GM06990 (cell line): ENCODE measurements around the gene ATAD3A.

Experiments
- DNase-seq: peaks from one replicate; pipeline ENCODE4 v3.0.0-alpha.2; 2011; ENCODE audit not compliant: insufficient read length; ENCODE audit errors: extremely low read depth
- H3K27me3 ChIP-seq: replicated peaks from 2 replicates; pipeline ENCODE4 v1.6.0; 2011; ENCODE audit warnings: low read length; ENCODE audit not compliant: control insufficient read depth, insufficient read depth
- H3K36me3 ChIP-seq: 2 replicates; pipeline ENCODE4 v1.5.1; 2011; ENCODE audit warnings: low read length; ENCODE audit not compliant: control insufficient read depth, insufficient read depth
- H3K4me3 ChIP-seq: replicated peaks from 2 replicates; pipeline ENCODE4 v1.5.1; 2011; ENCODE audit warnings: low read depth, mild to moderate bottlenecking, control low read depth, low read length
- TF ChIP-seq, protein P1 (sequence below): IDR thresholded peaks from 2 replicates; pipeline ENCODE4 v1.5.1; 2011; ENCODE audit warnings: low read length, control low read depth, mild to moderate bottlenecking, inconsistent platforms; ENCODE audit not compliant: insufficient read depth, poor library complexity, severe bottlenecking

The ATAD3A gene

GRCh38 chr1:1551524-1552262 is 39.7 kb downstream of the ATAD3A start:
- TF ChIP-seq, protein P1, sequence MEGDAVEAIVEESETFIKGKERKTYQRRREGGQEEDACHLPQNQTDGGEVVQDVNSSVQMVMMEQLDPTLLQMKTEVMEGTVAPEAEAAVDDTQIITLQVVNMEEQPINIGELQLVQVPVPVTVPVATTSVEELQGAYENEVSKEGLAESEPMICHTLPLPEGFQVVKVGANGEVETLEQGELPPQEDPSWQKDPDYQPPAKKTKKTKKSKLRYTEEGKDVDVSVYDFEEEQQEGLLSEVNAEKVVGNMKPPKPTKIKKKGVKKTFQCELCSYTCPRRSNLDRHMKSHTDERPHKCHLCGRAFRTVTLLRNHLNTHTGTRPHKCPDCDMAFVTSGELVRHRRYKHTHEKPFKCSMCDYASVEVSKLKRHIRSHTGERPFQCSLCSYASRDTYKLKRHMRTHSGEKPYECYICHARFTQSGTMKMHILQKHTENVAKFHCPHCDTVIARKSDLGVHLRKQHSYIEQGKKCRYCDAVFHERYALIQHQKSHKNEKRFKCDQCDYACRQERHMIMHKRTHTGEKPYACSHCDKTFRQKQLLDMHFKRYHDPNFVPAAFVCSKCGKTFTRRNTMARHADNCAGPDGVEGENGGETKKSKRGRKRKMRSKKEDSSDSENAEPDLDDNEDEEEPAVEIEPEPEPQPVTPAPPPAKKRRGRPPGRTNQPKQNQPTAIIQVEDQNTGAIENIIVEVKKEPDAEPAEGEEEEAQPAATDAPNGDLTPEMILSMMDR, result no peak
- no peak for DNase-seq

GRCh38 chr1:1552263-1552639 is 40.3 kb downstream of the ATAD3A start:
- TF ChIP-seq, protein P1, result no peak
- no peak overlapping the region for H3K4me3 ChIP-seq
- no peak for DNase-seq
- no peaks in the 10 kb centered on the region for H3K27me3 ChIP-seq
- peaks cover 5% of the 10 kb centered on the region for H3K36me3 ChIP-seq

More at GRCh38 chr1:1551524-1552262, 39.7 kb downstream of the ATAD3A start:
- H3K27me3 ChIP-seq, result no peaks in the 10 kb centered on the region
- no peak overlapping the region for H3K4me3 ChIP-seq
- H3K36me3 ChIP-seq, result peaks cover 5% of the 10 kb centered on the region

DNA sequence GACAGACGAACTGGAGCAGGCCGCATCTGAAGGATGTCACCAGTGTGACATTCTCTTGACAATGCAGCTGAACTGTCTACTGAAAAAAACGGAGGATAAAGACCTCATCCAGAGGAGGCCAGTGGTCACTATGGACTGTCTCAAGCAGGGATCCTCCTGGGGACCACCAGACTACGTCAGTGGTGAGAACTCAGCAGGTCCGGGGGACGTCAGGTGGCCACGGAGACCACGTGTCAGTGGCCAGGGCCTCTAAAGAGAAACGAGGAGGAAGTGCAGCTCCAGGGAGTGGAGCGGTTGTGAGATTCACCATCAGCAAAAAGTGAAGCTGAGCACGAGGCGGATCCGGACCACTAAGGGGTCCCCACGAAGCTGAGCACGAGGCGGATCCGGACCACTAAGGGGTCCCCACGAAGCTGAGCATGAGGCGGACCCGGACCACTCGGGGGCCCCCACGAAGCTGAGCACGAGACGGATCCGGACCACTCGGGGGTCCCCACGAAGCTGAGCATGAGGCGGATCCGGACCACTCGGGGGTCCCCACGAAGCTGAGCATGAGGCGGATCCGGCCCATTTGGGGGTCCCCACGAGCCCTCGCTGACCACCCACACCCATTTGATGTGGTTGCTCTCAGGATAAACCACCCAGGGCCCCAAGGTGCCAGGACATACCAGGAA is 42.0 kb downstream of the ATAD3A start:
- H3K27me3 ChIP-seq, result no peaks in the 10 kb centered on the region
- DNase-seq, result no peak
- peaks cover 2% of the 10 kb centered on the region for H3K36me3 ChIP-seq
- no peak overlapping the region for H3K4me3 ChIP-seq
- TF ChIP-seq, protein P1, result no peak

DNA sequence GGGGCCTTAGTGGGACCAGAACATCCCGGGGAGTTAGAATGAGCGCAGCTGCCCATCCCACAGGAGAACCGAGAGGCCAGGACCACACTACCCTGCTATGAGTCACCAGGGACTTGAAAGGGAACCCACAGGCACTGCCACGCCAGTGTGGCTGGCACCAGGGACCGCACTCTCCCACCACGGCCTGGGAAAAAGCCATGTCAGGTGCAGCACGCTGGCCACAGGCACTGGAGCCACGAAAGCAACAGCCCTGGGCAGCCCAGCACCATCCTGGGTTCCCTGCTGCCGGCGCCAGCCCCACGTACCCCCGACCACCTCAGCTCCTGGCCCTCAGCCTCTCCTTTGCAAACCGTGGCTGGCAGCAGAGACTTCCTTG is 42.6 kb downstream of the ATAD3A start:
- no peak for DNase-seq
- Histone ChIP-seq H3K4me3 (no peak overlapping the region), H3K27me3 (no peaks in the 10 kb centered on the region), H3K36me3 (peaks cover 2% of the 10 kb centered on the region)
- TF ChIP-seq, protein P1, result no peak

GRCh38 chr1:1554926-1555915 is 43.3 kb downstream of the ATAD3A start:
- no peak for DNase-seq
- no peaks in the 10 kb centered on the region for H3K27me3 ChIP-seq
- H3K36me3 ChIP-seq, result peaks cover 2% of the 10 kb centered on the region
- TF ChIP-seq, protein P1, result no peak
- no peak overlapping the region for H3K4me3 ChIP-seq
